HepG2 (cell line): Measurements from ENCODE around the gene TRIM67. TPM values are rescaled to one million over a fixed set of nuclear protein-coding genes. Genes with fewer than 3 reads are reported as not detected.

Source experiments
- ADNP ChIP-seq: sonication (generic); formaldehyde crosslinking; IDR thresholded peaks from 2 replicates; pipeline ENCODE4 v1.4.0; 2020; ENCODE audit warnings: missing genetic modification reagents
- BORCS8-MEF2B ChIP-seq: sonication (generic); formaldehyde crosslinking; IDR thresholded peaks from 2 replicates; pipeline ENCODE4 v1.8.0; 2022; ENCODE audit warnings: mild to moderate bottlenecking, missing genetic modification reagents
- HNRNPLL ChIP-seq: fragments of 200-400 bp; formaldehyde crosslinking; IDR thresholded peaks from 2 replicates; pipeline ENCODE4 v1.6.1; 2017; ENCODE audit warnings: mild to moderate bottlenecking, low read depth, low read length; ENCODE audit not compliant: poor library complexity, severe bottlenecking
- MBD4 ChIP-seq: IDR thresholded peaks from 2 replicates; pipeline ENCODE4 v1.6.1; 2012; ENCODE audit warnings: low read length, inconsistent platforms, borderline replicate concordance
- PAF1 ChIP-seq: IDR thresholded peaks from 2 replicates; pipeline ENCODE4 v1.6.1; 2016; ENCODE audit warnings: missing genetic modification reagents, missing compliant biosample characterization
- SP140L ChIP-seq: sonication (generic); formaldehyde crosslinking; IDR thresholded peaks from 2 replicates; pipeline ENCODE4 v1.4.0; 2020; ENCODE audit warnings: missing genetic modification reagents, borderline replicate concordance
- TBX2 ChIP-seq: sonication (generic); formaldehyde crosslinking; IDR thresholded peaks from 2 replicates; pipeline ENCODE4 v1.5.0; 2020; ENCODE audit warnings: missing genetic modification reagents, mild to moderate bottlenecking, borderline replicate concordance
- TCF7L2 ChIP-seq: IDR thresholded peaks from 2 replicates; pipeline ENCODE4 v1.6.1; 2011; ENCODE audit warnings: mild to moderate bottlenecking, low read depth, low read length, moderate library complexity
- TRIM24 ChIP-seq: sonication (generic); formaldehyde crosslinking; IDR thresholded peaks from 2 replicates; pipeline ENCODE4 v1.8.0; 2022; ENCODE audit warnings: mild to moderate bottlenecking, missing genetic modification reagents
- ZKSCAN5 ChIP-seq: sonication (generic); formaldehyde crosslinking; IDR thresholded peaks from 2 replicates; pipeline ENCODE4 v1.5.1; 2020; ENCODE audit warnings: mild to moderate bottlenecking, missing genetic modification reagents
- ZNF142 ChIP-seq: sonication (generic); formaldehyde crosslinking; IDR thresholded peaks from 2 replicates; pipeline ENCODE4 v1.4.0; 2020; ENCODE audit warnings: missing genetic modification reagents
- ZNF232 ChIP-seq: sonication (generic); formaldehyde crosslinking; IDR thresholded peaks from 2 replicates; pipeline ENCODE4 v1.4.0; 2020; ENCODE audit warnings: missing genetic modification reagents, borderline replicate concordance
- ZNF256 ChIP-seq: sonication (generic); formaldehyde crosslinking; conservative IDR thresholded peaks from 2 replicates; pipeline ENCODE4 v1.4.0; 2020; ENCODE audit warnings: missing genetic modification reagents
- ZNF414 ChIP-seq: sonication (generic); formaldehyde crosslinking; IDR thresholded peaks from 2 replicates; pipeline ENCODE4 v1.5.0; 2020; ENCODE audit warnings: missing genetic modification reagents
- ZNF512B ChIP-seq: sonication (generic); formaldehyde crosslinking; IDR thresholded peaks from 2 replicates; pipeline ENCODE4 v1.5.1; 2020; ENCODE audit warnings: missing genetic modification reagents, mild to moderate bottlenecking, borderline replicate concordance
- ZNF563 ChIP-seq: sonication (generic); formaldehyde crosslinking; IDR thresholded peaks from 2 replicates; pipeline ENCODE4 v1.8.0; 2022; ENCODE audit warnings: mild to moderate bottlenecking, moderate library complexity, missing genetic modification reagents
- ZNF607 ChIP-seq: sonication (generic); formaldehyde crosslinking; IDR thresholded peaks from 2 replicates; pipeline ENCODE4 v1.5.1; 2020; ENCODE audit warnings: missing genetic modification reagents, mild to moderate bottlenecking, borderline replicate concordance
- ZNF614 ChIP-seq: IDR thresholded peaks from 2 replicates; pipeline ENCODE4 v1.6.1; 2018; ENCODE audit warnings: missing biosample characterization, missing genetic modification reagents, inconsistent platforms, borderline replicate concordance
- ZNF782 ChIP-seq: sonication (generic); formaldehyde crosslinking; IDR thresholded peaks from 2 replicates; pipeline ENCODE4 v1.4.0; 2020; ENCODE audit warnings: missing genetic modification reagents, mild to moderate bottlenecking, borderline replicate concordance
- ZSCAN25 ChIP-seq: sonication (generic); formaldehyde crosslinking; IDR thresholded peaks from 2 replicates; pipeline ENCODE4 v1.8.0; 2022; ENCODE audit warnings: mild to moderate bottlenecking, missing genetic modification reagents
- ZSCAN9 ChIP-seq: IDR thresholded peaks from 2 replicates; pipeline ENCODE4 v1.6.1; 2016; ENCODE audit warnings: borderline replicate concordance
- polyA plus RNA-seq, 8 experiments: library from polyadenylated mRNA; depleted of rRNA in 3 of 8; stranded (reverse) in 7 of 8; unstranded in 1 of 8; fragments of >200 nt; fragmentation: Illumina TruSeq in 4 of 8; extraction: Trizol in 4 of 8; gene quantifications; 2 replicates each; pipeline versions ENCODE4 v1.2.1 to v1.2.3, GENCODE V29; 2011 to 2016; ENCODE audit warnings: low read depth in 4 of 8, missing spikeins in 1 of 8, mixed read lengths in 1 of 8; ENCODE audit not compliant: insufficient read depth in 1 of 8
- total RNA-seq, 5 experiments: library from RNA; depleted of rRNA; stranded (reverse); fragments of >200 nt; fragmentation: Illumina TruSeq; extraction: Trizol; gene quantifications; 2 replicates each; pipeline ENCODE4 v1.2.3, GENCODE V29; 2016; ENCODE audit warnings: low read depth in 1 of 5

The TRIM67 gene
- total and polyA plus RNA-seq, 2 of the 13 experiments (the other 11 are each of a cell fraction or from before 2014, with no cell fraction given), result not detected

GRCh38 chr1:231162297-231162969, 575 bp downstream of the TRIM67 start (continued):
- peak; percentile 97 for TF ChIP-seq ZNF563 (CRISPR knock-in tag)
- peak; percentile 94 for TF ChIP-seq ZNF607 (CRISPR knock-in tag)
- TF ChIP-seq HNRNPLL, result peak; percentile 60
- TF ChIP-seq TBX2, result peak; percentile 69
- no peak for TF ChIP-seq ZNF512B
- TF ChIP-seq ZKSCAN5 (CRISPR knock-in tag), result no peak
- peak; percentile 88 for TF ChIP-seq ZNF142
- no peak for TF ChIP-seq ADNP (CRISPR knock-in tag)
- TF ChIP-seq ZNF782 (CRISPR knock-in tag), result no peak; the same call in 1 of the 2 replicates
- TF ChIP-seq ZNF414 (CRISPR knock-in tag), result no peak
- peak; percentile 65; the same call in 1 of the 2 replicates for TF ChIP-seq ZSCAN25 (CRISPR knock-in tag)
- no peak for TF ChIP-seq PAF1 (CRISPR knock-in tag)
- TF ChIP-seq SP140L (CRISPR knock-in tag), result 0 out of 2 replicates have a peak, but pooled peaks have one; percentile 78
- TF ChIP-seq TRIM24 (CRISPR knock-in tag), result no peak
- TF ChIP-seq ZNF614, result peak; percentile 64; the same call in 1 of the 2 replicates
- TF ChIP-seq MBD4, result no peak
- TF ChIP-seq ZNF232 (CRISPR knock-in tag), result peak; percentile 92; the same call in 1 of the 2 replicates
- no peak for TF ChIP-seq TCF7L2
- TF ChIP-seq BORCS8-MEF2B, result peak; percentile 91
- TF ChIP-seq ZNF256 (CRISPR knock-in tag), result peak; percentile 67; the same call in 1 of the 2 replicates
- peak; percentile 94 for TF ChIP-seq ZSCAN9 (CRISPR knock-in tag)
